ENCODE data around the gene ROCK2. TPM values are rescaled to one million over a fixed set of nuclear protein-coding genes. Genes with fewer than 3 reads are reported as not detected.
A peak's percentile ranks its signal among the peaks of the same experiment; 100 is the strongest.

Gene ROCK2
- polyA plus RNA-seq, 3 donors, result 2.8 to 10.2 (median 4.3) TPM

GRCh38 chr2:11310212-11310611 lies 34.2 kb downstream of the ROCK2 start:
- Histone ChIP-seq H3K9ac (ENCODE audit: insufficient read depth, low read length, poor library complexity, severe bottlenecking) (no peak overlapping the region), H2AFZ (ENCODE audit: insufficient read depth, low read depth, low read length, poor library complexity, severe bottlenecking) (no peak overlapping the region), H4K20me1 (ENCODE audit: insufficient read depth, low read length) (peaks cover 95% of the 10 kb centered on the region), H3K4me1 (ENCODE audit: control insufficient read depth in 1 of 2, insufficient read depth in 2 of 2, low read length in 2 of 2) (peaks cover 5 to 42% of the 10 kb centered on the region in 2 donors), H3K4me2 (replicated peaks; ENCODE audit: extremely low read depth, low read length, poor library complexity, severe bottlenecking) (no peak overlapping the region), H3K79me2 (ENCODE audit: insufficient read depth, low read length) (peaks cover 96% of the 10 kb centered on the region), H3K4me3 (replicated peaks in 1 of 3; ENCODE audit: low read depth in 2 of 3, low read length in 3 of 3) (no peak overlapping the region), H3K27me3 (ENCODE audit: control insufficient read depth in 2 of 2, insufficient read depth in 2 of 2, low read length in 2 of 2) (no peaks in the 10 kb centered on the region), H3K9me3 (replicated peaks in 1 of 2; ENCODE audit: control insufficient read depth in 1 of 2, insufficient read depth in 1 of 2, low read length in 2 of 2) (no peaks in the 10 kb centered on the region), H3K36me3 (replicated peaks in 1 of 2; ENCODE audit: control insufficient read depth in 1 of 2, insufficient read depth in 2 of 2, low read length in 2 of 2) (no peaks in the 10 kb centered on the region), H3K27ac (ENCODE audit: low read depth in 1 of 2, low read length in 2 of 2) (no peak overlapping the region)
- no peak for TF ChIP-seq CTCF (IDR thresholded peaks at IDR 0.05)
- no peak overlapping the region for H3K4me3 Mint-ChIP-seq
- WGBS (ENCODE audit: insufficient coverage), result 0% methylated on average over 1 of the region's 5 CpGs
- H3K27me3 Mint-ChIP-seq (ENCODE audit: low read depth in 3 of 3), result peaks cover 0 to 2% (median 0%) of the 10 kb centered on the region in 3 donors
- no peaks in the 10 kb centered on the region for H3K9me3 Mint-ChIP-seq
- DNase-seq, result peak in 2 of 3 donors; percentile 4 to 7
- peaks cover 31% of the 10 kb centered on the region for H3K4me1 Mint-ChIP-seq
- intact Hi-C loops (cut with micrococcal nuclease), result no loop called here
- H3K36me3 Mint-ChIP-seq, result no peaks in the 10 kb centered on the region
- no peak overlapping the region for H3K27ac Mint-ChIP-seq

- no peaks in the 10 kb centered on the region for H3K9me3 ChIP-seq (replicated peaks in 1 of 2; ENCODE audit: control insufficient read depth in 1 of 2, insufficient read depth in 1 of 2, low read length in 2 of 2)
- no peak overlapping the region for H3K4me3 ChIP-seq (replicated peaks in 1 of 3; ENCODE audit: low read depth in 2 of 3, low read length in 3 of 3)
- Mint-ChIP-seq H3K4me1 (peaks cover 31% of the 10 kb centered on the region), H3K9me3 (no peaks in the 10 kb centered on the region), H3K36me3 (no peaks in the 10 kb centered on the region), H3K27me3 (ENCODE audit: low read depth in 3 of 3) (peaks cover 0 to 2% (median 0%) of the 10 kb centered on the region in 3 donors), H3K4me3 (no peak overlapping the region), H3K27ac (peak overlapping the region in 1 of 7 donors; percentile 65)
- no peak overlapping the region for H2AFZ ChIP-seq (ENCODE audit: insufficient read depth, low read depth, low read length, poor library complexity, severe bottlenecking)
- no peaks in the 10 kb centered on the region for H3K36me3 ChIP-seq (replicated peaks in 1 of 2; ENCODE audit: control insufficient read depth in 1 of 2, insufficient read depth in 2 of 2, low read length in 2 of 2)
- no peak overlapping the region for H3K4me2 ChIP-seq (replicated peaks; ENCODE audit: extremely low read depth, low read length, poor library complexity, severe bottlenecking)
- DNase-seq, result no peak
- peaks cover 95% of the 10 kb centered on the region for H4K20me1 ChIP-seq (ENCODE audit: insufficient read depth, low read length)
- H3K4me1 ChIP-seq (ENCODE audit: control insufficient read depth in 1 of 2, insufficient read depth in 2 of 2, low read length in 2 of 2), result peaks cover 6 to 43% of the 10 kb centered on the region in 2 donors
- peaks cover 97% of the 10 kb centered on the region for H3K79me2 ChIP-seq (ENCODE audit: insufficient read depth, low read length)
- no CpG with 5 or more reads among the region's 5 CpGs for WGBS (ENCODE audit: insufficient coverage)
- TF ChIP-seq CTCF (IDR thresholded peaks at IDR 0.05), result no peak
- no peak overlapping the region for H3K27ac ChIP-seq (ENCODE audit: low read depth in 1 of 2, low read length in 2 of 2)
- H3K9ac ChIP-seq (ENCODE audit: insufficient read depth, low read length, poor library complexity, severe bottlenecking), result no peak overlapping the region
- intact Hi-C loops (cut with micrococcal nuclease), result no loop called here
- no peaks in the 10 kb centered on the region for H3K27me3 ChIP-seq (ENCODE audit: control insufficient read depth in 2 of 2, insufficient read depth in 2 of 2, low read length in 2 of 2)
Observed at GRCh38 chr2:11309706-11310105, 34.7 kb downstream of the ROCK2 start.
